Measurements from ENCODE around the gene SLC22A2. TPM values are rescaled to one million over a fixed set of nuclear protein-coding genes. Genes with fewer than 3 reads are reported as not detected.

SLC22A2 gene
- total and polyA plus RNA-seq, 10 of the 15 experiments (the other 5 are each of a cell fraction or from before 2014, with no cell fraction given): 0.12 TPM; not detected in 9

- TF ChIP-seq GABPA (IDR thresholded peaks at IDR 0.05; ENCODE audit: low read depth): no peak
- TF ChIP-seq RELB (IDR thresholded peaks at IDR 0.05; ENCODE audit: low read depth): no peak
- TF ChIP-seq JUND (IDR thresholded peaks at IDR 0.05; ENCODE audit: low read depth, low read length): no peak
- no peak for TF ChIP-seq NFYA (IDR thresholded peaks at IDR 0.05; ENCODE audit: borderline replicate concordance, low read depth, low read length)
Observed at GRCh38 chr6:160167604-160168399, 90.8 kb downstream of the SLC22A2 start (continued).

Other genes starting within 250 kb of the SLC22A2 start
- 0.05 and 0.17 TPM in 2 replicates for gene SLC22A1, start 137.0 kb downstream of the SLC22A2 start, total RNA-seq (2014; rRNA removed)
- 0.09 TPM in 2 replicates for gene SLC22A1, start 137.0 kb downstream of the SLC22A2 start, total RNA-seq (2014; rRNA removed; fragmentation: Illumina TruSeq; extraction: Trizol)
- 0.28 and 1.1 TPM in 2 replicates for gene SLC22A1, start 137.0 kb downstream of the SLC22A2 start, total RNA-seq (2021)
- 0.15 TPM in 1 of 2 replicates, not detected in the other for gene SLC22A1, start 137.0 kb downstream of the SLC22A2 start, polyA plus RNA-seq (2011; rRNA removed)
- gene SLC22A1, start 137.0 kb downstream of the SLC22A2 start, polyA plus RNA-seq (2014; fragmentation: Illumina TruSeq; extraction: Trizol): 0.18 TPM in 1 of 2 replicates, not detected in the other
- under 1 TPM in 1 of 2 experiments, not detected in 1; 0.15 TPM for gene SLC22A1, start 137.0 kb downstream of the SLC22A2 start, polyA plus RNA-seq (2014; fragmentation: Nextera tagmentation; extraction: Ambion mirVana)
- gene SLC22A1, start 137.0 kb downstream of the SLC22A2 start, polyA plus RNA-seq (2014; rRNA removed): 0.09 and 0.23 TPM in 2 replicates
- gene SLC22A1, start 137.0 kb downstream of the SLC22A2 start, polyA plus RNA-seq (2016; fragmentation: Nextera tagmentation; extraction: Ambion mirVana): not detected
- gene SLC22A3, start 89.6 kb upstream of the SLC22A2 start, total RNA-seq (2014; rRNA removed): not detected in 2 replicates
- gene SLC22A3, start 89.6 kb upstream of the SLC22A2 start, total RNA-seq (2014; rRNA removed; fragmentation: Illumina TruSeq; extraction: Trizol): not detected in 2 replicates
- 0.05 and 0.15 TPM in 2 replicates for gene SLC22A3, start 89.6 kb upstream of the SLC22A2 start, total RNA-seq (2021)
- 0.07 and 0.20 TPM in 2 replicates for gene SLC22A3, start 89.6 kb upstream of the SLC22A2 start, polyA plus RNA-seq (2011; rRNA removed)
- not detected in 2 replicates for gene SLC22A3, start 89.6 kb upstream of the SLC22A2 start, polyA plus RNA-seq (2014; fragmentation: Illumina TruSeq; extraction: Trizol)
- gene SLC22A3, start 89.6 kb upstream of the SLC22A2 start, polyA plus RNA-seq (2014; fragmentation: Nextera tagmentation; extraction: Ambion mirVana): not detected
- not detected in 2 replicates for gene SLC22A3, start 89.6 kb upstream of the SLC22A2 start, polyA plus RNA-seq (2014; rRNA removed)
- gene SLC22A3, start 89.6 kb upstream of the SLC22A2 start, polyA plus RNA-seq (2016; fragmentation: Nextera tagmentation; extraction: Ambion mirVana): not detected

Measured in GM12878 (cell line).